Left lung (tissue), 10 donors: Measurements from ENCODE around the gene CCDC116. TPM values are rescaled to one million over a fixed set of nuclear protein-coding genes. Genes with fewer than 3 reads are reported as not detected.
A peak's percentile ranks its signal among the peaks of the same experiment; 100 is the strongest.

Source experiments
- ATAC-seq: fragments of 200-7000 bp; cut with Tn5 transposase; one replicate; pipeline ENCODE4 v1.9.1; 2020; ENCODE audit warnings: moderate library complexity
- DNase-seq, 4 donors: peaks; one replicate each; pipeline ENCODE4 v3.0.0-alpha.2; 2013 to 2020
- H3K27ac ChIP-seq, 2 donors: fragments of 200-600 bp; sonication (generic) in 1 of 2; one replicate each; pipeline versions ENCODE4 v1.5.0 to v1.8.0; 2020 to 2021
- H3K27me3 ChIP-seq, 2 donors: fragments of 200-600 bp; sonication (generic) in 1 of 2; one replicate each; pipeline versions ENCODE4 v1.5.0 to v1.8.0; 2020 to 2021
- H3K36me3 ChIP-seq, 2 donors: fragments of 200-600 bp; sonication (generic) in 1 of 2; one replicate each; pipeline versions ENCODE4 v1.5.0 to v1.8.0; 2020 to 2021
- H3K4me1 ChIP-seq, 2 donors: fragments of 200-600 bp; one replicate each; pipeline ENCODE4 v1.8.0; 2021
- H3K4me3 ChIP-seq, 2 donors: fragments of 200-600 bp; sonication (generic) in 1 of 2; one replicate each; pipeline versions ENCODE4 v1.5.0 to v1.8.0; 2020 to 2021; ENCODE audit warnings: mild to moderate bottlenecking in 1 of 2
- H3K9me3 ChIP-seq, 2 donors: fragments of 200-600 bp; sonication (generic) in 1 of 2; one replicate each; pipeline versions ENCODE4 v1.5.0 to v1.8.0; 2020 to 2021
- intact Hi-C, 2 donors: fragments of 100-400 bp; cut with DNase I; formaldehyde crosslinking; loops; one replicate each; pipeline versions ENCODE4 v1.11.2 to v1.14.2; 2022
- polyA plus RNA-seq, 6 donors: library from polyadenylated mRNA; unstranded; fragments of 120-200 nt; gene quantifications; one replicate each; pipeline ENCODE4 v1.2.1, GENCODE V29; 2013; ENCODE audit not compliant: insufficient read length in 6 of 6
- total RNA-seq, 2 donors: library from RNA; stranded (reverse); fragmentation: NEBNext Ultra II Directional; extraction: Animal tissue kit (Norgen Biotek cat#: 25700); gene quantifications; one replicate each; pipeline ENCODE4 v1.2.1, GENCODE V29; 2021
- TF ChIP-seq, protein P1 (sequence below), 2 donors: fragments of 200-600 bp; sonication (generic) in 1 of 2; IDR thresholded peaks; one replicate each; pipeline versions ENCODE4 v1.5.0 to v1.8.0; 2021; ENCODE audit warnings: antibody characterized with exemption in 2 of 2
- donor health status: DM: no; HTN: yes; CAD: no.
- donor health status: DM: no; HTN: no; CAD: no.

The CCDC116 gene
- total and polyA plus RNA-seq, 8 donors = 0.26 to 1.1 (median 0.85) TPM

DNA sequence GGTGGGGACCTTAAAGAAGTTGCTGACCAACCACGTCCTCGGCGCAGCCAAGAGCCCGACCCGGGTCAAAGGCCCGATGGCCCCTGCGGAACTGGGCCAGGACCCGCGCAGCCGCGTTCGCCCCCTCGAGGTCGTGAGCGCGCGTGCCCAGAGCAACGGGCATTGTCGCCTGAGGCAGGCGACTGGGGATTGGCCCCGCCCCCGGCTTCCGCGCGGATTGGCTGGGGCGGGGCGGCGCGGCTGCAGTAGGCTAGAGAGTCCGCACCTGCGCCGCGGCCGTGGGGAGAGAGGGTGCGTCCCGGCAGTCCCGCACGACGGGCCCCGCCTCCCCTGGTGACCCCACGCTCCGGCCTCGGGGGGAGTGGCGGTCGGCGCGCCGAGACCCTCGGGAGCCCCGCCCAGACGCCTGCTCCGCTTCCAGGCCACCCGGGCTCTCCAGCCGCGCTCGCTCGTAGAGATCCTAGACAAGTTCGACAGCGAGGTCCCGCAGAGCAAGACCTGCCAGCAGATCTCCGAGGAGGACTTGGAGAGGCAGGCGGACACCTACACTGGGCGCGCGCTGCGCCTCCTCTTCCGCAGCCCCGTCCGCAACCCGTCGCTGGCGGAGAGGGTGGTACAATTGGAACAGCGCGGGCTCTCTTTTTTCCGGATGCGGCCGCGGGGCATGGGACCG is 24.9 kb downstream of the CCDC116 start:
- H3K4me1 ChIP-seq = peaks cover 6 to 22% of the 10 kb centered on the region in 2 donors
- peak; percentile 95 for ATAC-seq
- H3K36me3 ChIP-seq = no peaks in the 10 kb centered on the region
- peak in 3 of 4 donors; percentile 65 to 97 (median 83) for DNase-seq
- intact Hi-C loops = no loop called here
- TF ChIP-seq, protein P1, sequence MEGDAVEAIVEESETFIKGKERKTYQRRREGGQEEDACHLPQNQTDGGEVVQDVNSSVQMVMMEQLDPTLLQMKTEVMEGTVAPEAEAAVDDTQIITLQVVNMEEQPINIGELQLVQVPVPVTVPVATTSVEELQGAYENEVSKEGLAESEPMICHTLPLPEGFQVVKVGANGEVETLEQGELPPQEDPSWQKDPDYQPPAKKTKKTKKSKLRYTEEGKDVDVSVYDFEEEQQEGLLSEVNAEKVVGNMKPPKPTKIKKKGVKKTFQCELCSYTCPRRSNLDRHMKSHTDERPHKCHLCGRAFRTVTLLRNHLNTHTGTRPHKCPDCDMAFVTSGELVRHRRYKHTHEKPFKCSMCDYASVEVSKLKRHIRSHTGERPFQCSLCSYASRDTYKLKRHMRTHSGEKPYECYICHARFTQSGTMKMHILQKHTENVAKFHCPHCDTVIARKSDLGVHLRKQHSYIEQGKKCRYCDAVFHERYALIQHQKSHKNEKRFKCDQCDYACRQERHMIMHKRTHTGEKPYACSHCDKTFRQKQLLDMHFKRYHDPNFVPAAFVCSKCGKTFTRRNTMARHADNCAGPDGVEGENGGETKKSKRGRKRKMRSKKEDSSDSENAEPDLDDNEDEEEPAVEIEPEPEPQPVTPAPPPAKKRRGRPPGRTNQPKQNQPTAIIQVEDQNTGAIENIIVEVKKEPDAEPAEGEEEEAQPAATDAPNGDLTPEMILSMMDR (IDR thresholded peaks at IDR 0.05) = peak in 1 of 2 donors; percentile 49
- H3K27me3 ChIP-seq = peaks cover 0 to 8% of the 10 kb centered on the region in 2 donors
- H3K4me3 ChIP-seq = peak overlapping the region; percentile 52 to 76
- H3K9me3 ChIP-seq = no peaks in the 10 kb centered on the region
- peak overlapping the region in 1 of 2 donors; percentile 55 for H3K27ac ChIP-seq

- TF ChIP-seq, protein P1 (IDR thresholded peaks at IDR 0.05) = no peak
- Histone ChIP-seq H3K9me3 (no peaks in the 10 kb centered on the region), H3K27ac (no peak overlapping the region), H3K36me3 (no peaks in the 10 kb centered on the region), H3K27me3 (peaks cover 0 to 4% of the 10 kb centered on the region in 2 donors), H3K4me1 (peaks cover 6 to 18% of the 10 kb centered on the region in 2 donors), H3K4me3 (no peak overlapping the region)
- intact Hi-C loops = no loop called here
- no peak for ATAC-seq
- no peak for DNase-seq
These were observed 27.4 kb downstream of the CCDC116 start for GRCh38 chr22:21659864-21660525.

- ATAC-seq (no peak), DNase-seq (no peak)
- Histone ChIP-seq H3K27me3 (peaks cover 0 to 4% of the 10 kb centered on the region in 2 donors), H3K9me3 (no peaks in the 10 kb centered on the region), H3K4me1 (peaks cover 6 to 24% of the 10 kb centered on the region in 2 donors), H3K4me3 (no peak overlapping the region), H3K36me3 (no peaks in the 10 kb centered on the region), H3K27ac (no peak overlapping the region)
- intact Hi-C loops = no loop called here
- TF ChIP-seq, protein P1 (IDR thresholded peaks at IDR 0.05) = no peak
These were observed 28.3 kb downstream of the CCDC116 start for GRCh38 chr22:21660904-21661303.

DNA sequence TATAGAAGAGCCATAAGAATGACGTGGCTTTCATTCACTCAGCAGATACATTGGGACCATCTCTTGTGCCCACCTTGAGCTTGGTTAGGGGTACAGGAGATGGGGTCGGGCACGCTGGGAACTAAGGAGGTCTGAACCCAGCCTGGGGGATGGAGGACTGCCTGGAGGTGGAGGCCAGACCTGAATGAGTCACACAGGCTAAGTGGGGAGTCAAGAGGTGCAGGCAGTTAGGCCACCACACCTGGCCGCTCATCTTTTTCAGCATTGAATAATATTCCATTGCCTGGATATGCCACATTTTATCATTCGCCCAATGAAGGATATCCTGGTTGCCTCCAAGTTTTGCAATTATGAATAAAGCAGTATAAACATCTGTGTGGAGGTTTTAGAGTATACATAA is 29.4 kb downstream of the CCDC116 start:
- intact Hi-C loops = no loop called here
- H3K36me3 ChIP-seq = no peaks in the 10 kb centered on the region
- H3K27ac ChIP-seq = no peak overlapping the region
- H3K4me3 ChIP-seq = no peak overlapping the region
- H3K27me3 ChIP-seq = peaks cover 0 to 4% of the 10 kb centered on the region in 2 donors
- DNase-seq (no peak), ATAC-seq (no peak)
- peaks cover 6 to 24% of the 10 kb centered on the region in 2 donors for H3K4me1 ChIP-seq
- TF ChIP-seq, protein P1 (IDR thresholded peaks at IDR 0.05) = no peak
- H3K9me3 ChIP-seq = no peaks in the 10 kb centered on the region

DNA sequence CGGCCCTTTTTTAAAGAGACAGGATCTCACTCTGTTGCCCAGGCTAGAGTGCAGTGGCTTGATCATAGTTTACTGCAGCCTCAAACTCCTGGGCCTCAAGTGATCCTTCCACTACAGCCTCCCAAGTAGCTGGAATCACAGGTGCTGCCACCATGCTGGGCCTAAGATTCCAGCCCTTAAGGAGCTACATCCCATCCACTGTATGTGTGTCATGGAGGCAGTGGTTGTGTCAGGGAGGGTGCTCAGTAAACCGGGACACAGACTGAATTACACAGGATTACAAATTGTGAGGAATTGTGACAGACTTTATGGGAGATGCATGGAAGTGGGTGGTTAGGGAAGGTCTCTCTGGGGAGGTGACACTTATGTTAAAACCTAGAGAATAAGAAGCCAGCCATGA is 31.2 kb downstream of the CCDC116 start:
- Histone ChIP-seq H3K27me3 (no peaks in the 10 kb centered on the region), H3K4me3 (no peak overlapping the region), H3K4me1 (peaks cover 0 to 21% of the 10 kb centered on the region in 2 donors), H3K9me3 (no peaks in the 10 kb centered on the region), H3K36me3 (no peaks in the 10 kb centered on the region), H3K27ac (no peak overlapping the region)
- ATAC-seq (no peak), DNase-seq (no peak)
- intact Hi-C loops = no loop called here
- TF ChIP-seq, protein P1 (IDR thresholded peaks at IDR 0.05) = no peak
